OCI-LY1 (cell line): ENCODE measurements around the gene CEP83.

ENCODE experiments used
- H2AFZ ChIP-seq: fragments of 200-600 bp; sonication (generic), shearing (Covaris generic); 2 replicates; pipeline ENCODE4 v1.6.0; 2014; ENCODE audit warnings: antibody characterized with exemption, mild to moderate bottlenecking, low read length
- H3F3A ChIP-seq: fragments of 200-600 bp; sonication (generic), shearing (Covaris generic); 2 replicates; pipeline ENCODE4 v1.6.0; 2014; ENCODE audit warnings: mild to moderate bottlenecking, antibody characterized with exemption, low read length, moderate library complexity; ENCODE audit not compliant: insufficient read depth
- H3K27ac ChIP-seq: fragments of 200-600 bp; sonication (generic); 2 replicates; pipeline ENCODE4 v1.5.1; 2014; ENCODE audit warnings: low read length, mixed run types, mild to moderate bottlenecking, low read depth; ENCODE audit not compliant: poor library complexity, severe bottlenecking
- H3K27me3 ChIP-seq: fragments of 200-600 bp; sonication (generic); 2 replicates; pipeline ENCODE4 v1.6.0; 2014; ENCODE audit warnings: antibody characterized with exemption, mild to moderate bottlenecking, low read length, moderate library complexity; ENCODE audit not compliant: insufficient read depth
- H3K36me3 ChIP-seq: fragments of 200-600 bp; sonication (generic); 2 replicates; pipeline ENCODE4 v1.6.1; 2014; ENCODE audit warnings: mild to moderate bottlenecking, antibody characterized with exemption, low read length, moderate library complexity, mixed read lengths; ENCODE audit not compliant: insufficient read depth
- H3K4me1 ChIP-seq: fragments of 200-600 bp; sonication (generic); 2 replicates; pipeline ENCODE4 v1.5.1; 2014; ENCODE audit warnings: mild to moderate bottlenecking, low read length, moderate library complexity; ENCODE audit not compliant: insufficient read depth, severe bottlenecking
- H3K4me2 ChIP-seq: fragments of 200-600 bp; sonication (generic), shearing (Covaris generic); 2 replicates; pipeline ENCODE4 v1.6.1; 2014; ENCODE audit warnings: low read length
- H3K4me3 ChIP-seq: fragments of 200-600 bp; sonication (generic); 2 replicates; pipeline ENCODE4 v1.5.1; 2014; ENCODE audit warnings: low read length, low read depth, mild to moderate bottlenecking, mixed read lengths; ENCODE audit not compliant: poor library complexity, severe bottlenecking
- H3K79me2 ChIP-seq: fragments of 200-600 bp; shearing (Covaris generic); 2 replicates; pipeline ENCODE4 v1.6.1; 2016; ENCODE audit warnings: mixed run types, low read length, mixed read lengths; ENCODE audit not compliant: insufficient read depth
- H3K9ac ChIP-seq: fragments of 200-600 bp; sonication (generic), shearing (Covaris generic); 2 replicates; pipeline ENCODE4 v1.6.1; 2014; ENCODE audit warnings: mild to moderate bottlenecking, low read length, mixed read lengths
- H3K9me2 ChIP-seq: fragments of 200-600 bp; sonication (generic), shearing (Covaris generic); 2 replicates; pipeline ENCODE4 v1.6.1; 2014; ENCODE audit warnings: low read depth, mild to moderate bottlenecking, low read length, mixed read lengths
- H3K9me3 ChIP-seq: fragments of 200-600 bp; shearing (Covaris generic); 2 replicates; pipeline ENCODE4 v1.6.1; 2014; ENCODE audit warnings: low read length, mixed read lengths
- H4K20me1 ChIP-seq: fragments of 200-600 bp; sonication (generic), shearing (Covaris generic); 2 replicates; pipeline ENCODE4 v1.6.0; 2016; ENCODE audit warnings: mild to moderate bottlenecking, low read length; ENCODE audit not compliant: insufficient read depth
- EZH2 ChIP-seq: fragments of 200-600 bp; sonication (generic), shearing (Covaris generic); IDR thresholded peaks from 2 replicates; pipeline ENCODE4 v1.8.0; 2017; ENCODE audit warnings: borderline replicate concordance, mixed run types, mild to moderate bottlenecking, antibody characterized with exemption, low read length, moderate library complexity, mixed read lengths
- TF ChIP-seq, protein P1 (sequence below): fragments of 200-600 bp; sonication (generic), shearing (Covaris generic); IDR thresholded peaks from 2 replicates; pipeline ENCODE4 v1.5.1; 2017; ENCODE audit warnings: mild to moderate bottlenecking, antibody characterized with exemption, low read length, moderate library complexity, mixed read lengths

The CEP83 gene

DNA sequence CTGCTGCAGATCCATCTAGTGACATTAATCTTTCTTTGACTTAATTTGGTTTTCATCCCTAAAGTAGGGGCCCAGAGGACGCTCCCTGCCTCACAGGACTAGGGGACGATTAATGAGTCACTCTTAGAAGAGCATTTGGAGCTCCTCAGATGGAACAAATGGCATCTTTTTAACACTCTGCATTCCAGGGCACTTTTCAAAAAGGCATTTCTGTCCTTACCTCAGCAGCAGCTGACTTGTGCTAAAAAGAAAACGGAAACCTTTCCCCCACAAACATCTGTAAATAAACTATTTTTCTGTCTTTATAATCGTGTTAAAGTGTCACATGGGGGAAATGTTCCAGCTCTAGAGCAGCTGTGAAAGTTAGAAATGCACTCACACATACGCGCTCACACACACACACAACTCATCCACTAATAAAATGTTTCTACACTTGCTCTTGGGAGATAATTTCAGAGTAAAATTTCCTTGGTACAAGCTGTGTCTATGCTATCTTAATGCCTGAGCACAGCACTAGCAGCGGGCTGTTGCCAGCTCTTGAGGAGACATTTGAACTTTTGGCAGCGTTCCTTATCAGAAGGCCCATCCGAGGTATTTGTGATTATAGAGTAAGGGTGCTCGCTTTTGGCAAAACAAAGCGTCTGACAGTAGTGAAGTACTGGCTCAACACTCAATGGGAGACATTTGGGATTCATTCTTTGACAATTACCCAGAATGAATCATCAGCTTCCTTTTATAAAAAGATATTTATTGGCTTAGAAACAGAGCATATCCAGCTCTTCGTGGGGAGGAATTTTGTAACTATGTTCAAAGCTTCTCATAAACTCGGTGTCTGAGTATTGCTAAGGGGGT, 170.0 kb downstream of the CEP83 start:
- TF ChIP-seq EZH2 = no peak
- TF ChIP-seq, protein P1, sequence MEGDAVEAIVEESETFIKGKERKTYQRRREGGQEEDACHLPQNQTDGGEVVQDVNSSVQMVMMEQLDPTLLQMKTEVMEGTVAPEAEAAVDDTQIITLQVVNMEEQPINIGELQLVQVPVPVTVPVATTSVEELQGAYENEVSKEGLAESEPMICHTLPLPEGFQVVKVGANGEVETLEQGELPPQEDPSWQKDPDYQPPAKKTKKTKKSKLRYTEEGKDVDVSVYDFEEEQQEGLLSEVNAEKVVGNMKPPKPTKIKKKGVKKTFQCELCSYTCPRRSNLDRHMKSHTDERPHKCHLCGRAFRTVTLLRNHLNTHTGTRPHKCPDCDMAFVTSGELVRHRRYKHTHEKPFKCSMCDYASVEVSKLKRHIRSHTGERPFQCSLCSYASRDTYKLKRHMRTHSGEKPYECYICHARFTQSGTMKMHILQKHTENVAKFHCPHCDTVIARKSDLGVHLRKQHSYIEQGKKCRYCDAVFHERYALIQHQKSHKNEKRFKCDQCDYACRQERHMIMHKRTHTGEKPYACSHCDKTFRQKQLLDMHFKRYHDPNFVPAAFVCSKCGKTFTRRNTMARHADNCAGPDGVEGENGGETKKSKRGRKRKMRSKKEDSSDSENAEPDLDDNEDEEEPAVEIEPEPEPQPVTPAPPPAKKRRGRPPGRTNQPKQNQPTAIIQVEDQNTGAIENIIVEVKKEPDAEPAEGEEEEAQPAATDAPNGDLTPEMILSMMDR = no peak
- no peaks in the 10 kb centered on the region for H3K9me3 ChIP-seq
- H3K79me2 ChIP-seq = no peaks in the 10 kb centered on the region
- no peak overlapping the region for H2AFZ ChIP-seq
- peaks cover 13% of the 10 kb centered on the region for H3K4me1 ChIP-seq
- no peaks in the 10 kb centered on the region for H3K9me2 ChIP-seq
- H3K9ac ChIP-seq = no peak overlapping the region
- no peaks in the 10 kb centered on the region for H3K36me3 ChIP-seq
- no peak overlapping the region for H3K27ac ChIP-seq
- H3F3A ChIP-seq = no peaks in the 10 kb centered on the region
- no peak overlapping the region for H3K4me2 ChIP-seq
- H4K20me1 ChIP-seq = no peaks in the 10 kb centered on the region
- H3K4me3 ChIP-seq = no peak overlapping the region
- H3K27me3 ChIP-seq = no peaks in the 10 kb centered on the region

GRCh38 chr12:94287245-94287628, 172.4 kb downstream of the CEP83 start:
- Histone ChIP-seq H4K20me1 (no peaks in the 10 kb centered on the region), H3K4me3 (no peak overlapping the region), H3K4me1 (peaks cover 19% of the 10 kb centered on the region), H3K4me2 (no peak overlapping the region), H2AFZ (no peak overlapping the region), H3K9ac (no peak overlapping the region), H3F3A (no peaks in the 10 kb centered on the region), H3K79me2 (no peaks in the 10 kb centered on the region), H3K27me3 (no peaks in the 10 kb centered on the region), H3K27ac (no peak overlapping the region), H3K9me3 (no peaks in the 10 kb centered on the region), H3K36me3 (no peaks in the 10 kb centered on the region), H3K9me2 (no peaks in the 10 kb centered on the region)
- TF ChIP-seq, protein P1 = no peak
- no peak for TF ChIP-seq EZH2

GRCh38 chr12:94286583-94287244, 173.0 kb downstream of the CEP83 start:
- Histone ChIP-seq H2AFZ (no peak overlapping the region), H3K9ac (no peak overlapping the region), H3F3A (no peaks in the 10 kb centered on the region), H3K4me1 (peaks cover 19% of the 10 kb centered on the region), H3K36me3 (no peaks in the 10 kb centered on the region), H3K79me2 (no peaks in the 10 kb centered on the region), H3K4me3 (no peak overlapping the region), H3K9me3 (no peaks in the 10 kb centered on the region), H3K27me3 (no peaks in the 10 kb centered on the region), H3K27ac (no peak overlapping the region), H3K9me2 (no peaks in the 10 kb centered on the region), H3K4me2 (no peak overlapping the region), H4K20me1 (no peaks in the 10 kb centered on the region)
- TF ChIP-seq, protein P1 = no peak
- TF ChIP-seq EZH2 = no peak
